SH-SY5Y (cell line): ENCODE results near the gene GPC3.

ENCODE experiments used
- GATA2 ChIP-seq: IDR thresholded peaks from 2 replicates; pipeline ENCODE4 v1.6.1; 2011; ENCODE audit warnings: mild to moderate bottlenecking, low read depth, low read length
- GATA3 ChIP-seq: IDR thresholded peaks from 2 replicates; pipeline ENCODE4 v1.6.1; 2011; ENCODE audit warnings: low read depth, mild to moderate bottlenecking, low read length, moderate library complexity

DNA sequence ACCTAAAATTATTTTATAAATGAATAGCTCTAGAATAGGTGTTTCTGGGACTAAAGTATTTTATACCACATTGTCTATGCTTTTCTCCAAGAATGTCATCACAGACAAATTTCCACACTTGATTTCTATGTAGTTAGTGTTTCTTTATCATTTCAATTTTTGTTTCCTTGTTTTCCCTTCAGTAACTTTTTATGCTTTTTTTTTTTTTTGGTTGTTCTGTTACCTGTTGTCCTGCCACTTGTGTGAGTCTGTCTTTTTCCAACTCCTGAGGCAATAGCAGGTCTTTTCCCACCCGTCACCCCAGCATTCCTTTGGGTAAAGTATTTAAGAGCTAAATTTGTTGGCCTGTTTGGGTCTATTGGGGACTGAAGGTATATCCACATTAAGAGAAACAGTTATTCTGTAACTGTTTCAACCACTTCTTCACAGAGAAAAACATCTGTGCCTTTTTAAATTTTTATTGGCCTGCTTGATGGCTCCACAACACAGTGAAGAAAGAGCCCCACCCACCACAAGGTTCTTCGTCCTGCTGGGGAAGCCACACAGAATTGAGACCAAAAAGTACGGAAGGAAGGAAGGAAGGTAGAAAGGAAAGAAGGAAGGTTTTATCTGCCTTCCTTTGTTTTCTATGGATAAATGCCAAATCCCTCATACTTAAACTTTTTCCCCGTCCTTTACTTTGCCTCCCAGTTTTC lies 17.7 kb upstream of the GPC3 start:
- TF ChIP-seq GATA3 (no peak), GATA2 (no peak)
